Midbrain (tissue), 1 donor: ENCODE data around the gene KAT8.
"Not testable (repeated sequence)": the region's sequence is repeated elsewhere in the genome, so short reads cannot be mapped to it uniquely, and the experiment has no call there.

Experiments used
- DNase-seq: peaks from one replicate; lab custom pipeline; 2025; lab: John Stamatoyannopoulos, UW

Gene KAT8

GRCh38 chr16:31148896-31149295 is 31.4 kb downstream of the KAT8 start:
- DNase-seq = no peak

GRCh38 chr16:31149332-31149731 is 31.9 kb downstream of the KAT8 start:
- DNase-seq = no peak

- DNase-seq = no peak
Observed at GRCh38 chr16:31149894-31150890, 32.7 kb downstream of the KAT8 start, which contains the start of gene PRSS36. Gene PRSS36 (minus strand): TSS chr16:31150066. CDS start chr16:31150035, 31 bp downstream.

- not testable (repeated sequence) for DNase-seq
Observed at GRCh38 chr16:31150976-31151375, 33.5 kb downstream of the KAT8 start.

GRCh38 chr16:31157136-31157535 is 39.7 kb downstream of the KAT8 start:
- peak; percentile 29 for DNase-seq

GRCh38 chr16:31167315-31167714 is 49.9 kb downstream of the KAT8 start:
- no peak for DNase-seq

GRCh38 chr16:31168848-31169247 is 51.4 kb downstream of the KAT8 start:
- no peak for DNase-seq

- not testable (repeated sequence) for DNase-seq
Observed at GRCh38 chr16:31170048-31170447, 52.6 kb downstream of the KAT8 start.

GRCh38 chr16:31177136-31177535 is 59.7 kb downstream of the KAT8 start:
- DNase-seq = no peak

GRCh38 chr16:31179219-31179746 is 61.8 kb downstream of the KAT8 start:
- DNase-seq = no peak

GRCh38 chr16:31179747-31180459 is 62.4 kb downstream of the KAT8 start, which contains the start of gene FUS:
Gene FUS (plus strand): TSS chr16:31180139. CDS start chr16:31180215, 76 bp downstream.
- DNase-seq = peak; percentile 94
